ENCODE measurements around the gene NFS1. TPM values are rescaled to one million over a fixed set of nuclear protein-coding genes. Genes with fewer than 3 reads are reported as not detected.
A peak's percentile ranks its signal among the peaks of the same experiment; 100 is the strongest.
"Not testable (repeated sequence)": the region's sequence is repeated elsewhere in the genome, so short reads cannot be mapped to it uniquely, and the experiment has no call there.

NFS1 gene
- total RNA-seq, 1 donor from 2014 or later = 13.9 TPM

GRCh38 chr20:35695245-35695749 is 3.9 kb downstream of the NFS1 start:
- H3K27me3 Mint-ChIP-seq (ENCODE audit: unreplicated experiment) = peaks cover 10% of the 10 kb centered on the region
- peaks cover 5% of the 10 kb centered on the region for H3K9me3 Mint-ChIP-seq (ENCODE audit: unreplicated experiment)
- TF ChIP-seq CTCF (IDR thresholded peaks at IDR 0.05; ENCODE audit: partially characterized antibody, unreplicated experiment) = no peak
- no peaks in the 10 kb centered on the region for H3K36me3 Mint-ChIP-seq (ENCODE audit: unreplicated experiment)
- no peak overlapping the region for H3K4me3 Mint-ChIP-seq (ENCODE audit: unreplicated experiment)
- peaks cover 16% of the 10 kb centered on the region for H3K4me1 Mint-ChIP-seq (ENCODE audit: low read depth, unreplicated experiment)
- no peak for DNase-seq
- no peak overlapping the region for H3K27ac Mint-ChIP-seq (ENCODE audit: unreplicated experiment)

GRCh38 chr20:35690265-35690664 is 8.9 kb downstream of the NFS1 start:
- Mint-ChIP-seq H3K9me3 (ENCODE audit: unreplicated experiment) (peaks cover 2% of the 10 kb centered on the region), H3K4me1 (ENCODE audit: low read depth, unreplicated experiment) (no peaks in the 10 kb centered on the region), H3K36me3 (ENCODE audit: unreplicated experiment) (peaks cover 7% of the 10 kb centered on the region), H3K27ac (ENCODE audit: unreplicated experiment) (no peak overlapping the region), H3K27me3 (ENCODE audit: unreplicated experiment) (no peaks in the 10 kb centered on the region), H3K4me3 (ENCODE audit: unreplicated experiment) (no peak overlapping the region)
- no peak for DNase-seq
- TF ChIP-seq CTCF (IDR thresholded peaks at IDR 0.05; ENCODE audit: partially characterized antibody, unreplicated experiment) = no peak

- DNase-seq = peak; percentile 29
- not testable (repeated sequence) for H3K4me3 Mint-ChIP-seq (ENCODE audit: unreplicated experiment); H3K4me1 Mint-ChIP-seq (ENCODE audit: low read depth, unreplicated experiment); H3K9me3 Mint-ChIP-seq (ENCODE audit: unreplicated experiment); H3K27me3 Mint-ChIP-seq (ENCODE audit: unreplicated experiment); H3K36me3 Mint-ChIP-seq (ENCODE audit: unreplicated experiment); H3K27ac Mint-ChIP-seq (ENCODE audit: unreplicated experiment)
Measured at GRCh38 chr20:35686872-35687271, 12.3 kb downstream of the NFS1 start.

GRCh38 chr20:35685368-35685767 is 13.8 kb downstream of the NFS1 start:
- H3K27me3 Mint-ChIP-seq (ENCODE audit: unreplicated experiment); DNase-seq; H3K27ac Mint-ChIP-seq (ENCODE audit: unreplicated experiment); H3K4me3 Mint-ChIP-seq (ENCODE audit: unreplicated experiment); H3K9me3 Mint-ChIP-seq (ENCODE audit: unreplicated experiment); H3K4me1 Mint-ChIP-seq (ENCODE audit: low read depth, unreplicated experiment); H3K36me3 Mint-ChIP-seq (ENCODE audit: unreplicated experiment): not testable (repeated sequence)

GRCh38 chr20:35681960-35682359 is 17.2 kb downstream of the NFS1 start:
- no peak for TF ChIP-seq CTCF (IDR thresholded peaks at IDR 0.05; ENCODE audit: partially characterized antibody, unreplicated experiment)
- Mint-ChIP-seq H3K9me3 (ENCODE audit: unreplicated experiment) (no peaks in the 10 kb centered on the region), H3K4me3 (ENCODE audit: unreplicated experiment) (no peak overlapping the region), H3K27ac (ENCODE audit: unreplicated experiment) (no peak overlapping the region), H3K4me1 (ENCODE audit: low read depth, unreplicated experiment) (peaks cover 3% of the 10 kb centered on the region), H3K27me3 (ENCODE audit: unreplicated experiment) (no peaks in the 10 kb centered on the region), H3K36me3 (ENCODE audit: unreplicated experiment) (no peaks in the 10 kb centered on the region)
- DNase-seq = no peak

GRCh38 chr20:35680452-35681183 is 18.5 kb downstream of the NFS1 start:
- peaks cover 3% of the 10 kb centered on the region for H3K4me1 Mint-ChIP-seq (ENCODE audit: low read depth, unreplicated experiment)
- H3K9me3 Mint-ChIP-seq (ENCODE audit: unreplicated experiment) = peaks cover 2% of the 10 kb centered on the region
- no peaks in the 10 kb centered on the region for H3K27me3 Mint-ChIP-seq (ENCODE audit: unreplicated experiment)
- no peak overlapping the region for H3K27ac Mint-ChIP-seq (ENCODE audit: unreplicated experiment)
- no peak for TF ChIP-seq CTCF (IDR thresholded peaks at IDR 0.05; ENCODE audit: partially characterized antibody, unreplicated experiment)
- H3K36me3 Mint-ChIP-seq (ENCODE audit: unreplicated experiment) = no peaks in the 10 kb centered on the region
- no peak for DNase-seq
- H3K4me3 Mint-ChIP-seq (ENCODE audit: unreplicated experiment) = no peak overlapping the region
